Measurements from ENCODE around the gene DRD1.

DRD1 gene

GRCh38 chr5:175444060-175444904, at the start of gene DRD1:
DRD1 (minus strand) TSS chr5:175444182; CDS start chr5:175443099, 1,083 bp downstream.
- peak; percentile 25 for DNase-seq (ENCODE audit: low read depth)

DNA sequence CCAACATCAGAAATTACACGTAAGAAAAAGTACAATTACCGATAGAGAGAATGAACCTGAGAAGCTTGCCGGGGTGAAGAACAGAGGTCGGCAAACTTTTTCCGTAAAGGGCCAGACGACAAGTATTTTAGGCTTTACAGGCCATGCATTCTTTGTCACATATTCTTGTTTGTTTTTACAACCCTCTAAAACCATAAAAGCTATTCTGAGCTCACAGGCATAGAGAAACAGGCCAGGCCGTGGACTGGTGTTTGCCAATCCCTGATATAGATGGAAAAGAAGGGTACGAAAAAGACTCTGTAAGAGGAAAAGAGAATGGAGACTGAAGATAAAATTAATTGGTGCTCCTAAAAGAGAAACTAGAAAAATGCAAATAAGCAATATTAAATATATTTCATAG, 49.7 kb upstream of the DRD1 start:
- DNase-seq (ENCODE audit: low read depth), result no peak

GRCh38 chr5:175493260-175493659, 49.3 kb upstream of the DRD1 start:
- no peak for DNase-seq (ENCODE audit: low read depth)

GRCh38 chr5:175491223-175491622, 47.2 kb upstream of the DRD1 start:
- DNase-seq (ENCODE audit: low read depth), result no peak

DNA sequence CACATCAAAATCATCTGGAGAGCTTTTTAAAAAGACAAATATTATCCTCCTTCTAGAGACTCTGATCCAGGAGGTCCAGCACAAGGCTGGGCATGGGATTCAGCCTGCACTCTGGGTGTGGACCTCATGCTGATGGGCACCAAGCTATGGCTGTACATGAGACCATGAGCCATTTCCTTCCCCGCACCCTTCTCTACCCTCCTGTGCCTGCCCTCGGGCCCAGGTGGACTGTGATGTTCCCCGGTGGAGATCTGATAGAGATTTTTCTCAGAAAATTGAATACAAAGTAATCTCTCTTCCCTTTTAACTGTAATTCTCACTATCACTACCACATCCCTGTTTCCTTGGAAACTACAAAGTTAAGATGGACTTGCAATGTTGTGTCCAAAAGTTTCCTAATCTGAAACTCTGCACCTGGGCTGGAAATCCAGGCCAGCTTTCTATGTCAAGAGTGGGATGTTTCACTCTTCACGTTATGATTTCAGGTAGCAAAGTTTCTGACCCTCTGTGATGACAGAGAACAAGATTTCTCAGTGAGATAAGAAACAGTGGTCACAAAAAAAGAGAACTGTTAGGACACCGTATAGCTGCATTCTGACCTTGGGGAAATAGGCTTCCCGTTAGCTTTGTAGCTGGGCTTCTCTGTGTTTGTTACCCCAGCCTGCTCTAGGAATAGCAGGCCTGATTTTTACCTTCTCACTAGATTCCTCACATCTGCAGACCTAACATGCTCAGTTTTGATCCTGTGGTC, 45.9 kb upstream of the DRD1 start:
- DNase-seq (ENCODE audit: low read depth), result no peak

GRCh38 chr5:175487514-175488222, 43.7 kb upstream of the DRD1 start:
- no peak for DNase-seq (ENCODE audit: low read depth)

- DNase-seq (ENCODE audit: low read depth), result no peak
These were observed 41.6 kb upstream of the DRD1 start for GRCh38 chr5:175485631-175486030.

DNA sequence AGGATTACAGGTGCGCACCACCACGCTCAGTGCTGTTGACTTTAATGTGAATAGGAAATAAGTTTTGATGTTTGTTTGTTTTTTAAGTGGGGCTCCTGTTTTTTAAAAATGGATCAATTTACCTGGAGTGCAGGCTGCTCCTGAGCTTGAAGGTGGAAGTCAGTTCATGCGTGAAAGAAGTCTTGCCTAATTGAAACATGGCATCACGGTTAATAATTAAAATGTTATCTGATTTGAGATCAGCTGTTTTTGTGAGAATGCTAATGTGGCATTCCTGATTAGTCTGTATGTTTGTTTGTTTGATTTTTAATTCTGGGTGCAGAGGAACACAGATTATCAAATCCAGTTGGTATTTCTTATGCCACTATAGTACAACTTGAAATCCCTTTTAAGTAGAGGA, 40.8 kb upstream of the DRD1 start:
- DNase-seq (ENCODE audit: low read depth), result no peak

DNA sequence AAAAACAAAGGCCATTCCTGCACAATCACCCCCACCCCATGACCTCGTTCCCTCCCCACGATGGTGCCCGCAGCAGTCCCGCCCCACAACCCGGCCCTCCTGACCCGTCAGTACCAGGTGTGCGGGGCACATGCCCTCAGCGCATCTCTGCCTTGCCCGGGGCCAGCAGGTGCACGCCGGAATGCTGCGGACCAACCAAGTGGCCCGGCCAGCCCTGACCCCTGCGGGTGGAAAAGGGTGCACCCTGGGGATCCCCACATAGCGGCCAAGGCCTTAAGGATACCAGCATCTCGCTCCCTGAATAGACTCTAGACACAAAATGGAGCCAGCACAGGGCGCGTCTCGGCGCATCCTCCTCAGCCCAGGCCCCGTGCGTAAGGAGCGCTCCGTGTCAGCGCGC, 40.3 kb upstream of the DRD1 start:
- DNase-seq (ENCODE audit: low read depth), result no peak

GRCh38 chr5:175483337-175483736, 39.4 kb upstream of the DRD1 start:
- no peak for DNase-seq (ENCODE audit: low read depth)

DNA sequence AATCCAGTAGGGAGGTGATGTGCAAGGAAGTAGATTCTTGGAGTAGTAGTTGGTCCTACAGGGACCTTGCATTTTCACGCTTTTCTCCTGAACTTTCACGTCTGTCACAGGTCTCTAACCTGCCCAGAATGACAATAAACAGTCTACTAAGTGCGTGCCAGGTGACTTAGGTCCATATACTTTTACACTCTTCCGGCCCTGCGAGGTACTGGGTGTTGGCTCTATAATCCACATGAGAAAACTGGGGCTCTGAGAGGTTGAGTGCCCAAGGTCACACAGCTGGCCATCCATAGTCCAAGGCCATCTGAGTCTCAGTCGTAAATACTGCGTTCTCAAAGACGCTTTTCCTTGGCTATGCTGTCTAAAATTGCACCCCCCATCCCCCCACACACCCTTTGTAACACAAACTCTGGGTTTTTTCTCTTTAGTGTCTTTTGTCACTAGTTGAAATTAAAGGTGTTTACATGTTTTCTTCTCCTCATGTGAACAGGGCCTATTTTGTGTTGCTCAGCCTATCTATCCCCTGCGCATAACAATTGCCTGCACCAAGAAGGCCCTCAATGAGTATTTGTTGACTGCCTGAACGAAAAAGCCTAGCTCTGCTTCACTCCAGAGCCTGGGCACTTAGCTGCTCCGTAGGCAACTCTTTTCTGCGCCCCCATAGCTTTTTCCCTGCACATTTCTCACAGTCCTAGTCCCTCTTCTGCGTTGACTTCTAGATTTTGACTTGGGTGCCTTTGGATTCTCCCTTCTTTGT, 35.3 kb upstream of the DRD1 start:
- peak; percentile 9 for DNase-seq (ENCODE audit: low read depth)

- peak; percentile 78 for DNase-seq (ENCODE audit: low read depth)
These were observed 34.6 kb upstream of the DRD1 start, which contains the start of gene SFXN1 for GRCh38 chr5:175478384-175479124. SFXN1 (plus strand) TSS chr5:175478560; CDS start chr5:175492104, 13,544 bp downstream.

DNA sequence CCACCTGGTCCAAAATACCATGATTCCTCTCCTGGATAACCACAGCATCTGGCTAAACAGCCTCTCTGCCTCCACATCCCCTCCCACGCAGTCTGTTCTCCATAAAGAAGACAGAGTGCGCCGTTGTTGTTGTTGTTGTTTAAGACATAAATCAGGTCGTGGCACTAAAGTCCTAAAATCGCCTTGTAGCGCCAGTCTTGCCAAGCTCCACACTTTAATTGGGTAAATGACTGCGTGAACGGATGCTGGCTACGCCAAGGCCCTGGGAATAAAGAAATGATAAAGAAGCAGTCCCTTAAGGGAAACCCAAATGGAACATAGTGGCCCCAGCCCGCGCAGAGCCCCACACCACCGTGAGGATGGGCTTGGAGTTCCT, 34.0 kb upstream of the DRD1 start:
- DNase-seq (ENCODE audit: low read depth), result no peak

- no peak for DNase-seq (ENCODE audit: low read depth)
These were observed 33.5 kb upstream of the DRD1 start for GRCh38 chr5:175477440-175477839.

DNA sequence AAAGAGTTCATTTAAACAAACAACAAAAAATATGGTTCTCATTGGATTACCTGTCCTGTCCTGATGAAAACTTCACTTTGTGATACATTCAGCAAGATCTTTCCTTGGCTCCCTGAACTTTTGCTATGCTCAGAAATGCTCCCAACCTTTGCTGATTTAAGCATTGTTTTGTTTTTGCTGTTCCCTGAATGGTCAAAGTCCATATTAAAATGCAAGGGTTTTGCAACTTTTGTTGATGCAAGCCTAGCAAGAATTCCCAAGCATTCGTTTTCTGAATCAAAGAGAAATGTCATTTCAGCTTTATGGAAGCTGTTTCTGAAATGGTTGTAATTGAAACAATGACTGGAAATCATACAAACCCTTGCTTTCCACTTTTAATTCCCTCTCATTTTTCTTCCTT, 31.3 kb upstream of the DRD1 start:
- DNase-seq (ENCODE audit: low read depth), result no peak

GRCh38 chr5:175472378-175472777, 28.4 kb upstream of the DRD1 start:
- DNase-seq (ENCODE audit: low read depth), result no peak

DNA sequence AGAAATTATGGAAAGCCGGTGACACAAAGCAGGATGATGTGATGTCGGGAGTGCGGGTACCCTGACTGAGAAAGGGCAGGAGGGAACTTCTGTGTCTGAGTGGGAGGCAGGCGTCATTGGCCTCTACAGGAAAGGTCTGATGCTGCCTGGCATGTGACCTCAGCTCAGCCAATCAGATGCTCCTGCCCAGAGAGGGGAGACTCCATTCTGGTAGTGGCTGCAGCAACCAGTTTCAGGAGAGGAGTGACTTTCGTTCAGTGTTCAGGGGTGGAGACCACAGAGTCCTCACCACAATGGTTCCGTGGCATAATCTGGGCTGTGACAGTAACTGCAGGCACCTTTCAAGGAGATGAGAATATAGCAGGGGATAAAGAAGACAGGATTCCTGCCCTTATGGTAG, 27.6 kb upstream of the DRD1 start:
- DNase-seq (ENCODE audit: low read depth), result no peak

- no peak for DNase-seq (ENCODE audit: low read depth)
These were observed 27.2 kb upstream of the DRD1 start for GRCh38 chr5:175471196-175471595.

DNA sequence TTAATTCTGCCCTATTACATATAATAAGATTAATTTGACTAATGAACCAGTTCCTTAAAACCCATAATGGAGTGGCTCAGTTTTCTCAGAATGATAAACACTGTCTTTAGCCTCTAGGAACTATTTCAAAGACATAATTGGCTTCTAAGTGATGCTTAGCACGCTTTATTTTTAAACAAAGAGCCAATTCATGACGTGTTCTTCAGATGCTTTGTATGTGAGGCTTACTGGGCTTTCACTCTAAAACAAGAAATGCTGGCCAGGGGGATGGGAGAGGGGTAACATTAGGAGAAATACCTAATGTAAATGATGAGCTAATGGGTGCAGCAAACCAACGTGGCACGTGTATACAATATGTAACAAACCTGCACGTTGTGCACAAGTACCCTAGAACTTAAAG, 26.8 kb upstream of the DRD1 start:
- no peak for DNase-seq (ENCODE audit: low read depth)

- DNase-seq (ENCODE audit: low read depth), result no peak
These were observed 25.9 kb upstream of the DRD1 start for GRCh38 chr5:175469916-175470315.

GRCh38 chr5:175468892-175469291, 24.9 kb upstream of the DRD1 start:
- DNase-seq (ENCODE audit: low read depth), result no peak
